GM21619 (cell line): Measurements from ENCODE around the gene OLFM3.

ENCODE experiments used
- ATAC-seq: cut with Tn5 transposase; IDR thresholded peaks from one replicate; pipeline ENCODE4 v1.9.1; 2021; ENCODE audit not compliant: unreplicated experiment

The OLFM3 gene

DNA sequence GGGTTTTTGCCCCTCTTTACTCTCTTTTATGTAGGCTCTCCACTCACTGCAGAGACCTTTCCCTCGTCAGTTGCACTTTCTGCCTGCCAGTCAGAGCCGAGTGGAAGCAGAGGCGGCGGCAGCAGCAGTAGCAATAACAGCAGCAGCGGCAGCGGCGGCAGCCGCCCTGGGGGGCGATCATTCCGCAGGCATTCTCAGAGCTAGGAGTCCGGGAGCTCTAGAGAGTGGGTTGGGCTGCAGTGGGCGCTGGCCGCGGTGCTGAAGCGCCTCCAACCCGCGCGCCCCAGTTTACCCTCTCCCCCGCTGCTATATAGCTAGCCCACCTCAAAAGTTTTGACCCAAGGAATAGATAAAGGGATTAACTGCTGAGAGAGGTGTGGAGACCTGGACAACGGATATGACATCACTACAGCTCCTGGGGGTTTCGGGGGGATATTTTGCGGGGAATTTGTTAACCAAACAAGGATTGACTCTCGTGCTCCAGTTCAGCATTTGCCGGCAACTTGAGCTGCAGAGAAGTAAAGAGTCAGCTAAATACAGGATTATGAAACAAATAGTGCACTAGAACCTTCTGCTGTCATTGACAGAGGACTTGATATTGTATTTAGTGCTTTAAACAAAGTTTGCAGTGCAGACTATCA, at the start of gene OLFM3:
Gene OLFM3, minus strand, starts transcription at position 102 of the 641 bp plus-strand sequence.
- peak; percentile 53 for ATAC-seq

DNA sequence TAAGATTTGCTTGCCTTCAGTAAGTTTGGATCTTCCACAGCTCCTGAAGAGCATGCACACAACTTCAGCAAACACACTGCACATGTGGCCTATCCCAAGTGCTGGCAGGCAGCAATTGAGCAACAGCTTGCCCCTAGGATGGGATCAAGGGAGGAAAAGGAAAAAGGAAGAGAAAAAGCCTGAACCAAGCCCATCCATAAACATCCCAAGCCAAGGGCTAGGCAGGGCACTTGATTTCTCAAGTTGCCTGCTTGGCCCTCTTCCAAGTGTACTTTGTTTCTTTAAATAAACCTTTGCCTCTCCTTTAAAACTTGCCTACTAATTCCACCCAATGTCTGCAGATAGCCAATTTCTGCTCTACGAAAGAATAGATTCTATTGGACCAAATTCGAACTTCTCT, 49.0 kb upstream of the OLFM3 start:
- no peak for ATAC-seq

- ATAC-seq, result peak; percentile 77
These were observed 35.8 kb upstream of the OLFM3 start for GRCh38 chr1:102032534-102032933.

- ATAC-seq, result no peak
These were observed 22.8 kb upstream of the OLFM3 start for GRCh38 chr1:102019530-102019929.

DNA sequence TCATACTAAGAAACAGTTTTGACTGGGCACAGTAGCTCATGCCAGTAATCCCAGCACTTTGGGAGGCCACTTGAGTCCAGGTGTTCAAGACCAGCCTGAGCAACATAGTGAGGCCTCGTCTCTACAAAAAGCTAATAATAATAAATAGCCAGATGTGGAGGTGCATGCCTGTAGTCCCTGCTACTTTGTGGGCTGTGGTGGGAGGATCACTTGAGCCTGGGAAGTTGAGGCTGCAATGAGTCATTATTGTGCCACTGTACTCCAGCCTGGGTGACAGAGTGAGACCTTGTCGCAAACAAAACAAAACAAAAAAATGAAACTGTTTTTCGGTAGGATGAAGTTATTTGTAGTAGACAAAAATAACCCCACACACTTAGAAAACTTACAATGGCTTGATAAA, 19.0 kb upstream of the OLFM3 start:
- no peak for ATAC-seq

DNA sequence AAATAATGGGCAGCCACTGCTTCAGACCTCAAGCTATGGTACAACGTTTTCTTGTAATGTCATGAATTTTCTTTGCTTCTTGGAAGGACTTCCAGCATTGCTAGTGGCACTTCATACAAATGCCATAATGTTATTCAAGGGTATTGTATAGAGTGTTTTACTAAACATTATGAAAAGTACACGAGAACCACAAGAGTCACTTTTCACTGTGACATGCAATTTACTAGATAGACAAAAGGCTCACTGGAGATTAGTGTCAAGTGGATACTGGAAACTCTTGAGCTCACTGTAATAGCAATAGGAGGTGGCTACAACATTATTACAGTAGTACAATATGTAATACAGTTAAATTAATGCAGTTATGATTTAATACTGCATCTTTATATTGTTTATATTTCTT, 5.3 kb upstream of the OLFM3 start:
- no peak for ATAC-seq

- no peak for ATAC-seq
These were observed 561 bp downstream of the OLFM3 start for GRCh38 chr1:101995984-101996745.

GRCh38 chr1:101993710-101994109, 3.0 kb downstream of the OLFM3 start:
- ATAC-seq, result no peak

DNA sequence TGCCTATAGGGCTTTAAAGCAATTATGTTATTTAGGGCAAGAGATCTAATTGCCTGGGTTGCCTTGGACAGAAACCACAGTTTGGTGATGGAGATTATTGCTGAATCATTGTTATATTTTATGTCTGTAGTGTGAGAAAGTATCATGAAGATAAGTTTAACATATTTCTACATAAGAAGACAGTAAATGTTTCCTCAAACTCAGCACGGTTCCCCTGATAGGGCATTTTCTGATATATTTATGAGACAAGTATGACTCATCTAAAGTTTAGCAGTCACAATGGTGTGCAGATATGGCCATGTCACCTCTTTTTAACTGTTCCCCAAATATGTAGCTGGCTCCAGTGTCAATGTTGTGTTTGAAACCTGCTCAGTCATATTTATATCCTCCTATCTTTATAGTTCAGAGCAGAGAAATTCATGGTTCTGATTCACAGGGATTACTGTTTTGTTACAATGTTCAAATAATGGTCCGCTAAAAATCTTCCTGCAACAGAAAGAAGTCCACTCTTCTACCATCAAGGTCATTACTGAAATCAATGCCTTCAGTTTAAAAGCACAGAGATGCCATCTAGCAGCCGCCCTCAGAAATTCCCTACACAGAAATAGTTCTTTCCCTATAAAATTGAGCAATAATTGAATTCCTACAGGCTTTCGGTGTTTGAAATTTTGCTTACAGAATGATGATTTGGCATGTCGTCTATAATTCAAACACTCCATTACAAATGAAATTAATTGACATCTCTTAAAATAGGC, 3.7 kb downstream of the OLFM3 start:
- no peak for ATAC-seq

GRCh38 chr1:101980974-101981373, 15.8 kb downstream of the OLFM3 start:
- no peak for ATAC-seq

GRCh38 chr1:101977266-101977665, 19.5 kb downstream of the OLFM3 start:
- ATAC-seq, result no peak

DNA sequence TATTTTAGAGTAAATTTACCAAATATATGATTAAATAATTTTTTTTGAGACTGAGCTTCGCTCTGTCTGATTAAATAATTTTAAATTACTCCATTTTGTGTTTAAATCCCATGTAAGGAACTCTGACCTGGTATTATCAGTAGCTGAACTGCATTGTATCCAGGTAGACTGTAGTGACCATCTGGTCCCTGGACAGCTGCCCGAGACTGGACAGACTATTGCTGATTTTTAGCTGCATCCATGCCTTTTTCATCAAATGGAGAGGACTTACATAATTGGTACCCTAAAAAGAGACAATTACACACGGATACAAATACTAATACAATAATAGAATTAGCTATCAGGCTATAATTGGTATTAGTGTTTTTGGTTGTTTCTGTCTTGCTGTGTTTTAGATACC, 20.6 kb downstream of the OLFM3 start:
- no peak for ATAC-seq

- no peak for ATAC-seq
These were observed 21.4 kb downstream of the OLFM3 start for GRCh38 chr1:101975371-101975770.

- no peak for ATAC-seq
These were observed 22.0 kb downstream of the OLFM3 start for GRCh38 chr1:101974599-101975274.

DNA sequence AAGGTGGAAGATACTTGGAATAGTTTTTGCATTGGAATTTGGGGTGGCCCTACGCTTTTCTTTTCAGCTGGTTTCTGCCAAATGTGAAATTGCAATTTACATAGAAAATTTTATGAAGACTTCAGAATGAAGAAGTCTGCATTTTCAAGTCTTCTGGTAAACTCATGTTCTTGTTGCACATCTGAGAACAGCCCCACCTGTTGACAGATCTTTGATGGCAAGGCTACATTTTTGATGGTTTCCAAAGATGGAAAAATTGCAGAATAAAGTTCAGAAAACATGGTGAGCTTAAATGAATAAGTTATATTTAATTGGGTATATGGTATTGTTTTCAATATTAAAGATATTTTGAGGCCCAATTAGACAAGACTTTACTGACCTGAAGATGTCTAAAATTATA, 25.4 kb downstream of the OLFM3 start:
- ATAC-seq, result no peak

GRCh38 chr1:101967871-101968270, 28.9 kb downstream of the OLFM3 start:
- ATAC-seq, result no peak

- ATAC-seq, result no peak
These were observed 31.4 kb downstream of the OLFM3 start for GRCh38 chr1:101965341-101965740.

- ATAC-seq, result no peak
These were observed 32.0 kb downstream of the OLFM3 start for GRCh38 chr1:101964708-101965107.

- ATAC-seq, result no peak
These were observed 36.6 kb downstream of the OLFM3 start for GRCh38 chr1:101960142-101960541.

DNA sequence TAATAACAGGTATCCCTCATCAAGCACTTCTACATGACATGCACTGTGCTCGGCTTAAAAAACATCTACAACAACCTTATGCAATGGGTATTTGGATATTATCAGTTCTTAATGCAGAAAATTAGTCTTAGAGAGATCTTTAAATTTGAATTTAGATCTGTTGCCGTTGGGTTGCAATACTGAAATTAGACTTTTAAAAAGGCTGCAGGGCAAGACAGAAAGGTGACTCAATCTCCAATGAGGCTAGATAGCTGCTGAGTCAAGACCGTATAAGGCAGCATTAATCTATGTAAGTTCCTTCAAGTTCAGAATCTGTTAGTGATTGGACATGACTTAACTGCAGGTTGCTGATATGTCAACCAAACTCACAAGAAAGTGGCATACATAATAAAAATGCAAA, 37.3 kb downstream of the OLFM3 start:
- ATAC-seq, result no peak

- no peak for ATAC-seq
These were observed 39.0 kb downstream of the OLFM3 start for GRCh38 chr1:101957771-101958170.
